ENCODE measurements around the gene MARCHF9.

The MARCHF9 gene

GRCh38 chr12:57756406-57757341 is 1.8 kb downstream of the MARCHF9 start:
- peak; percentile 80 for DNase-seq

- DNase-seq: no peak
These were observed 2.9 kb downstream of the MARCHF9 start for GRCh38 chr12:57757771-57758170.

- DNase-seq: no peak
These were observed 3.9 kb downstream of the MARCHF9 start for GRCh38 chr12:57758552-57759359.

- no peak for DNase-seq
These were observed 4.6 kb downstream of the MARCHF9 start for GRCh38 chr12:57759360-57759980.

GRCh38 chr12:57760347-57760982 is 5.6 kb downstream of the MARCHF9 start:
- no peak for DNase-seq

GRCh38 chr12:57761391-57761998 is 6.6 kb downstream of the MARCHF9 start:
- no peak for DNase-seq

DNA sequence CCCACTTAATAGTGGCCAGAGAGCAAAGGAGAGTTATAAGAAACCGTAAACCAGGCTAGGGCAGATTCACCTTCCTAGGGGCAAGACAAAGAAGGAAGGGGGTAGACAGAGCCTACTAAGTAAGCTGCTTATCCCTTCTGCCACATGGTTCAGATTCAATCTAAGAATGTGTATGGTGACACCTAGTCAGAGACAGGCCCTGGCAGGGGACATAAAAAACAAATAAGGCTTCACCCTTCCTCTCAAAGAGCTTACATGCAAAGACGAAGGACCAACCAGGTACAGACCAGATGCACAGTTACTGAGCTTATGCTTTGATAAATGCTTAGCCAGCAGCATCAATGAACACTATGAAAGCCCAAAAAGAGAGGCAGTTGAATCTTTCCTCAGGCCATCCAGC is 7.6 kb downstream of the MARCHF9 start:
- DNase-seq: no peak

GRCh38 chr12:57763881-57764661 is 9.2 kb downstream of the MARCHF9 start:
- DNase-seq: no peak

DNA sequence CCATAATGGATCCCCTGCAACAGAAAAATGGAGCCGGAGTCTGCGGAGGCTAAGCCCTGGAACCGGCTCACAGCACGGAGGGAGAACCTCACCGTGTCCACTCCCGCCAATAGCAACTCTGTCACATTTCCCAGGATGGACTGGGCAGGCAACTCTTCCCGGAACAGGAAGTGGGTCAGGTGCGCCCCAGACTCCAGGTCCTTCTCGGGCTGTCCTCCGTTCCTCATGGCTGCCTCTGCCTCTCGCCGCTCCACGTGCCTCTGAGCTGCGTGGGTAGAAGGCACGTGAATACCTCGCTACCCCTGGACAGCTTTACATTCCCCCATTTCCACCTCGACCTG is 9.7 kb downstream of the MARCHF9 start:
- DNase-seq: no peak

- peak; percentile 61 for DNase-seq
These were observed 10.2 kb downstream of the MARCHF9 start for GRCh38 chr12:57765003-57765697.

DNA sequence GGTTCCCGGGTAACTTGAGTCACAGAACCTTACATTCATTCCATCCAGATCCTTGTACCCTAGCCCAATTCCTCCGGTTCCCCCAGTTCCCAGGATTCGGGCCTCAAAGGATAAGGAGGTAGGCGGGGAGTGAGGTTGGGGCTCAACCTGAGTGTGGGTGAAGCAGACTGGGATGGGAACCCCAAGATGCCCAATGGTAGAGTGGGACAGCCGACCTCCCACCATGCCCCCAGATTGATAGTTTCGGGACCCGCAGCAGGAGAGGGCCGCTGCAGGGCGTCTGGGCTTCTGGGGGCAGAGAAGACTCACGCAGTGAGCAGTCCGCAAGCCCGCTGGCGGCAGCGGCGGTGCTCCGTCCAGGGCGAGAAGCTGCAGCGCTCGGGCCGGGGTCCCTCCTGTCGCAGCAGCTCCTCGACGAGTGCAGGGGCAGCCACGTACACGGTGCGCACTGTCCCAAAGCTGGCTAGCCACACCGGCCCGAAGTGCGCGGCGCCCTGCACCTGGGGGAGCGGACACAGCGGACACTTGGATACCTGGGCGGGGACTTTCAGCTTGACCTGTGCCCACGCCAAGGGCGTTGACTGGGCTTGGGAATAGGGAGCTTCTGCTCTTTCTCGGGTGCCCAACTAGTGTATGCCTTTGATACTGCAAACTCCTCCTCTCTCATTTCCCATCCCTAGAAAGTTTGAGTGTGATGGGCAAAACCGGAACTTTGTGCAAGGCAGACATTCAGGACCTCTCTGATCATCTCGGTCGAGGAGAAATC is 11.0 kb downstream of the MARCHF9 start:
- peak; percentile 42 for DNase-seq

DNA sequence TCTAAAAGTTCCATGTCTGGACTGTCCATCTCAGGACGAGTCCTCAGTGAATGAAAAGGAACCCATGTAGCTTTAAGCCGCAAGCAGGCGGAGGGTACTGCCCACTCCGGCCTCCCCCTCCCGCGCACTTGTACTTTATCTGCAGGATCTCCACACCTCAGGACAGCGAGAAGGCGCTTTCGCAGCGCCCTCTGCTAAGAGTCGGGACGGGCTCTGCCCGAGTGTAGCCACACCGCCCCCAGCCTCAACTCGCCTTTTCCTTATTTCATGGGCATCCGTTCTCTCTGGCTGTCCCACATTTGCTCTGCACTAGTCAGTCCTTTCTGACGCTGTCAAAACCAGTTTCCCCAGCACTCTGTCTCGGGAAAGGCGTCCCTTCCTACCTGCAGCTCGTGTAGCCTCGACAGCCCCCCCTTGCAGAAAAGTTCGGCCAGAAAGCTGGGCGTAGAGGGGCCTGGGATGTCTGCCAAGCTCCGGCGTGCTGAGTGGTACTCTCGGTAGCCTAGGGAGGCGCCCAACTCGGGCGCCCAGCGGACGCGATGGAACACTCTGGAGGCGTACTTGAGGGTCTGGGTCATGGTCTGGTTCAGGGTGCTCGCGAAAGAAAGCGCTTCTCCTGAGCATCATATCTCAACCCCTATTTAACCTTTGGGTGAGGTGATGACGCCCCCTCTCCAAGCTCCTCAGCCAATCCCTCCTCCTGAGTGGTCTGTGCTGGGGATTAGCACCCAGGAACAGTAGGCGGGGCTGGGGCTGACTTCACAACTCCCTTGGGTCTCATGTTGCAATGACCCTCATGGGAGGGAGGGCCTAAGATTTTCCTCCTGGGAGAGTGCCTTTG is 11.8 kb downstream of the MARCHF9 start, which contains the start of gene CYP27B1:
Gene CYP27B1 (minus strand): TSS at position 615 of the 841 bp plus-strand sequence. CDS start 37 bp downstream, at position 578.
- peak; percentile 79 for DNase-seq

DNA sequence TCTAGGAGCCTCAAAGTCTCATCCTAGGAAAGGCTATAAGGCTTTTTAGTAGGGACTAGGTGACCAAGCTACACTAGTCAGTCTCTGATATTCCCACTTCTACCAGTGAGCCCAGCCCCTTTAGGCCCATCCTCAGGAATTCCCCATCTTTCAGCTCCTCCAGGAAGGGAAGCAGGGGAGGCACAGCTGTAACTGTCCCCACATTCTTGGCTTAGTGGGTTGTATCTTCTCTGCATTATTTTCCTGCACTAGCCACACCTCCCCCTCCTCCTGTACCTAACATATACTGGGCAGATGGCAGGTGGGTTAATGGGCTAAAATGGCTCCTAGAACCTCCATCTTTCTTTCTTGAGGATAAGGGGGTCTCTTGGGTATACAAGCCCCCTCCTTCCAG is 12.4 kb downstream of the MARCHF9 start:
- no peak for DNase-seq

- no peak for DNase-seq
These were observed 13.0 kb downstream of the MARCHF9 start for GRCh38 chr12:57767876-57768275.

DNA sequence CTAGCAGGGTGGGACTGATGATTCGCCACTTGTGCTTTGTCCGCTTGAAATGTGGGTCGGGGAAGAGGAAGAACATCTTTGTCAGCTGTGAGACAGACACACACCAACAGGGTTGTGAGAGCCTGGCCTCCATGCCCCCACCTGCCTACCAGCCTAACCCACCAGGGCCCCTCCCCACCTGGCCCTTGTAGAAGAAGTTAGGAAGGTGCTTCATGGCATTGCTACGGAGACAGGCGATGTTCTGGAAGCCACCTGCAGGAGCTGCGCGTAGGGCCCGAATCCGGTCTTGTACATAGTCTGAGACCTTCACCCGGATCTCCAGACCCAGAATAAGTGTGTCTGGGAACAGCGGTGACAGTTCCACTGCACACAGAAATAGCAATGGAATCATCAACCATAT is 14.7 kb downstream of the MARCHF9 start:
- no peak for DNase-seq

- no peak for DNase-seq
These were observed 15.8 kb downstream of the MARCHF9 start for GRCh38 chr12:57770734-57771133.

- peak; percentile 97 for DNase-seq
These were observed 16.5 kb downstream of the MARCHF9 start for GRCh38 chr12:57771236-57771872.

- peak; percentile 97 for DNase-seq
These were observed 17.0 kb downstream of the MARCHF9 start, which contains the start of gene METTL1 for GRCh38 chr12:57771873-57772428. TSS of gene METTL1 (minus strand) at chr12:57772105. CDS start at chr12:57772083, 22 bp downstream.
